ENCODE measurements around the gene ZSWIM9. TPM values are rescaled to one million over a fixed set of nuclear protein-coding genes. Genes with fewer than 3 reads are reported as not detected.
A peak's percentile ranks its signal among the peaks of the same experiment; 100 is the strongest.

The ZSWIM9 gene
- total RNA-seq (ENCODE audit: unreplicated experiment) = 8.8 TPM
- long read RNA-seq, partial matches to known transcripts = 1 of 1 reads
- long read RNA-seq, other reads (novel, unspliced or antisense) = 0 of 1 reads

- TF ChIP-seq CTCF (IDR thresholded peaks at IDR 0.05; ENCODE audit: unreplicated experiment) = no peak
- Mint-ChIP-seq H3K4me1 (ENCODE audit: unreplicated experiment) (peaks cover 8% of the 10 kb centered on the region), H3K27ac (ENCODE audit: unreplicated experiment) (peak within 1 kb of the TSS; percentile 91), H3K9me3 (ENCODE audit: unreplicated experiment) (no peaks in the 10 kb centered on the region), H3K36me3 (ENCODE audit: low read depth, unreplicated experiment) (peaks cover 24% of the 10 kb centered on the region), H3K27me3 (ENCODE audit: unreplicated experiment) (peaks cover 8% of the 10 kb centered on the region), H3K4me3 (ENCODE audit: unreplicated experiment) (peak within 1 kb of the TSS; percentile 95)
- DNase-seq (ENCODE audit: low spot score) = peak; percentile 87
Observed at GRCh38 chr19:48169939-48170803, at the start of gene ZSWIM9, which contains the start of gene LIG1. Gene ZSWIM9 (plus strand): TSS chr19:48170680. CDS start chr19:48171803, 1,123 bp downstream. Gene LIG1 (minus strand): TSS chr19:48170344. CDS start chr19:48165566, 4,778 bp downstream.

- peaks cover 23% of the 10 kb centered on the region for H3K4me1 Mint-ChIP-seq (ENCODE audit: unreplicated experiment)
- TF ChIP-seq CTCF (IDR thresholded peaks at IDR 0.05; ENCODE audit: unreplicated experiment) = no peak
- DNase-seq (ENCODE audit: low spot score) = no peak
- H3K27me3 Mint-ChIP-seq (ENCODE audit: unreplicated experiment) = peaks cover 12% of the 10 kb centered on the region
- peaks cover 21% of the 10 kb centered on the region for H3K36me3 Mint-ChIP-seq (ENCODE audit: low read depth, unreplicated experiment)
- H3K27ac Mint-ChIP-seq (ENCODE audit: unreplicated experiment) = no peak overlapping the region
- no peak overlapping the region for H3K4me3 Mint-ChIP-seq (ENCODE audit: unreplicated experiment)
- H3K9me3 Mint-ChIP-seq (ENCODE audit: unreplicated experiment) = no peaks in the 10 kb centered on the region
Observed at GRCh38 chr19:48121066-48121465, 49.4 kb upstream of the ZSWIM9 start.

- peak overlapping the region; percentile 96 for H3K27ac Mint-ChIP-seq (ENCODE audit: unreplicated experiment)
- peaks cover 13% of the 10 kb centered on the region for H3K27me3 Mint-ChIP-seq (ENCODE audit: unreplicated experiment)
- no peak for TF ChIP-seq CTCF (IDR thresholded peaks at IDR 0.05; ENCODE audit: unreplicated experiment)
- no peak overlapping the region for H3K4me3 Mint-ChIP-seq (ENCODE audit: unreplicated experiment)
- peaks cover 25% of the 10 kb centered on the region for H3K36me3 Mint-ChIP-seq (ENCODE audit: low read depth, unreplicated experiment)
- no peaks in the 10 kb centered on the region for H3K9me3 Mint-ChIP-seq (ENCODE audit: unreplicated experiment)
- peaks cover 23% of the 10 kb centered on the region for H3K4me1 Mint-ChIP-seq (ENCODE audit: unreplicated experiment)
- DNase-seq (ENCODE audit: low spot score) = peak; percentile 15
Observed at GRCh38 chr19:48121909-48122371, 48.5 kb upstream of the ZSWIM9 start.

- no peak for TF ChIP-seq CTCF (IDR thresholded peaks at IDR 0.05; ENCODE audit: unreplicated experiment)
- H3K27ac Mint-ChIP-seq (ENCODE audit: unreplicated experiment) = peak overlapping the region; percentile 96
- peaks cover 23% of the 10 kb centered on the region for H3K4me1 Mint-ChIP-seq (ENCODE audit: unreplicated experiment)
- H3K4me3 Mint-ChIP-seq (ENCODE audit: unreplicated experiment) = peak overlapping the region; percentile 81
- peaks cover 13% of the 10 kb centered on the region for H3K27me3 Mint-ChIP-seq (ENCODE audit: unreplicated experiment)
- H3K36me3 Mint-ChIP-seq (ENCODE audit: low read depth, unreplicated experiment) = peaks cover 29% of the 10 kb centered on the region
- DNase-seq (ENCODE audit: low spot score) = no peak
- H3K9me3 Mint-ChIP-seq (ENCODE audit: unreplicated experiment) = no peaks in the 10 kb centered on the region
Observed at GRCh38 chr19:48122421-48122820, 48.1 kb upstream of the ZSWIM9 start.

Measured in endothelial cell (in vitro differentiated cells).